Activated CD4-positive, alpha-beta T cell treated with anti-CD3 and anti-CD28 coated beads, Interleukin-2, amount 50 U/mL, for 1 hour (primary cell): ENCODE measurements around the gene BORCS6.
"Not testable (repeated sequence)": the region's sequence is repeated elsewhere in the genome, so short reads cannot be mapped to it uniquely, and the experiment has no call there.

Source experiments
- DNase-seq: peaks from one replicate; pipeline ENCODE4 v3.0.0-alpha.2; 2020

Gene BORCS6

DNA sequence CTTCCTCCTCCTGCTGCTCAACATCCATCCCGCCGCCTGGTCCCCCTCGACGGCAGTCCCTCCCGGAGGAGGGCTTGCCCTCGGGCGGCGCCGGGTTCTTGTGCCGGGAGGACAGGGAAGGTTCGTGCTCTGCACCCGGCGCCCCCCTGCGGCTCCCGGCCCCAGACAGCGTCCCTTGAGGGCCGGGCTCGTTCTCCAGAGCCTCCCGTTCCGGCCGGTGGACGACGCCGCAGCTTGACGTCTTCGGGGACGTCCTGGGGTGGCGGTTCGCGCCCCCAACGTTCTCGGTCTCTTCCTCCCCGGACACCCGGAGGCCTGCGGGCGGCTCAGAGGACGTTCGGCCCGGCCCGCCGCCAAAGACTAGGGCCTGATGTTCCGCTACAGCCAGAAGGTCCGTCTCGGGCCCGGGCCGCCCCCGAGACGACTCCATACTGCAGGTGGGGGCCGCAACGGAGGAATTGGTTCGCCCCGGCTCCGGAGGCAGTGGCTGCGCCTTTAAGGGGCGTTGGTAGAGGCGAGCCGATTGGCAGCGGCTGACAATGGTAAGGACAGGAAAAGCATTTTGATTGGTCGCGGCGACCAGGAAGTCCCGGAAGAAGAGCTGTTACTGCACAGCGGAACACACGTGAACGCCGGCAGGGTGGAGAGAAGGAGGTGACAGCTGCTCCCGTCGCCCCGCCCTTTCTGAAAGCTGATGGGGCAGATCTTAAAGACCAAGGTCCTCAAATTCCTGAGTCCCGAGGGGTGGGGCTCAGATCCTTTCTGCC lies at the start of gene BORCS6:
TSS of gene BORCS6 (minus strand) at position 470 of the 767 bp plus-strand sequence. CDS start at position 430, 40 bp downstream.
- peak; percentile 91 for DNase-seq

DNA sequence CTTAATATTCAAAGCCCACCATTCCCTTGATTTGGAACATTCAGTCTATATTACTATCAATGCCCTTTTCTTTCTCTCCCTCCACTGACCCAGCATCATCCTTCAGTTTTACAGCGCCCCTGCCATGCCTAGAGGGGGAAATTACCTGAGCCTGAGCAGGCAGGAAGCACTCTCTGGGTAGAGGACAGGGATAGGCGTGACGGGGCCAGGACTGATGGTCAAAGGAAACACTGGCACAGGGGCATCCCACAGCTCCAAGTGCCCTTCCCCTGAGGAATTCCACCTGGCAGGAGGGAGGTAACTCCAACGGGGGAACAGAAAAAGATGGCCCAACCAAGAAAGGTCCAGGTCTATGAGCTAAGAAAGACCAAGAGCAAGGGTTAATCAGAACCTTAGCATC lies 47.9 kb upstream of the BORCS6 start:
- DNase-seq = no peak

- no peak for DNase-seq
These were observed 47.2 kb upstream of the BORCS6 start for GRCh38 chr17:8237175-8237574.

DNA sequence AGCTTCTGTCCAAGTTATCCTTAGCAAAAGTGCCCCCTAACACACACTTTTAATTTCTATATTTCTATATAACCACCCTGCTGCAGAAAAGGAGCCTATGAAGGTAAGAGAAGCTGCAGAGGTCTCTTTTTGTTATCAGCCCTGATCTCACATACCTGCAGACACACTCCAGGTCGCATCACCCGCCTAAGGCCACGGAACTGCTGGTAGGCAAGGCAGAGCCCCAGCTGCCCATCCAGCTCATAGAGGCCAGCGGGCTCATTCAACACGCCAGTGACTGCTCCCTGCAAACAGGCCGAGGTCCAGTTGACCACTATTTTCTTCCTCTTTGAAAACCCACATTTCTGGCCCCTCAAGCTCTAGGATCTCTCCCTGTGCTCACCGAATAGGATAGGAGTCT lies 45.7 kb upstream of the BORCS6 start:
- no peak for DNase-seq

- DNase-seq = no peak
These were observed 44.6 kb upstream of the BORCS6 start for GRCh38 chr17:8234361-8235270.

- no peak for DNase-seq
These were observed 41.7 kb upstream of the BORCS6 start for GRCh38 chr17:8231701-8232100.

GRCh38 chr17:8227238-8227581 lies 37.2 kb upstream of the BORCS6 start:
- no peak for DNase-seq

- DNase-seq = no peak
These were observed 36.7 kb upstream of the BORCS6 start for GRCh38 chr17:8226536-8227237.

DNA sequence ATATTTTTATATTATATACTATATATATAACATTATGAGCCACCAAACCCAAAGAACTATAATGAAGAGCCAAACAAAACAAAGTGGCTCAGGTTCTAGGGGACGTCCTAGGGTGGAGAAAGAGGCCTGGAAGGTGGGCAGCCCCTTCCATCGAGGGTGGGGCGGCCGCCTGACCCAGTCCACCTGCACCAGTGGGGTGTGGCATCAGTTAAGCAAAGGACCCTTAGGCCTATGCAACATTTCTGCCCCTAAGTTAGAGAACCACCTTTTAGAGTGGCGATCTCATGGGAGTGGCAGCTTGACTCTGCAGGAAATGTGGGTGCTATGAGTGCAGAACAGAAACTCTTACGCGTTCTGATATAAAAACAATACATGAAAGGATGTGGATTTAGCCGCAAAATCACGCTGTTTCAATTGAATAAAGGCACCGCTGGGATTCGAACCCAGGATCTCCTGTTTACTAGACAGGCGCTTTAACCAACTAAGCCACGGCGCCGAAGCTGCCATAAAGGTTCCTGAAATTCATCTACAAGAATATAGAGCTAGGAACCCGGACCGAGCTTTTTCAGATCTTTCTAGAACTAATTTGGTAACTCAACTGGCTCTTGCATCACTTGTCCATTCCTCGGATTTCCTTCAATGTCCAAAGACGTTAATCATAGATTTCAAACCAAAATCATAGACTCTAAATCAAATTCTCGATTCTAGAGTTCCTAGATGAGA lies 36.0 kb upstream of the BORCS6 start:
- DNase-seq = peak; percentile 67

DNA sequence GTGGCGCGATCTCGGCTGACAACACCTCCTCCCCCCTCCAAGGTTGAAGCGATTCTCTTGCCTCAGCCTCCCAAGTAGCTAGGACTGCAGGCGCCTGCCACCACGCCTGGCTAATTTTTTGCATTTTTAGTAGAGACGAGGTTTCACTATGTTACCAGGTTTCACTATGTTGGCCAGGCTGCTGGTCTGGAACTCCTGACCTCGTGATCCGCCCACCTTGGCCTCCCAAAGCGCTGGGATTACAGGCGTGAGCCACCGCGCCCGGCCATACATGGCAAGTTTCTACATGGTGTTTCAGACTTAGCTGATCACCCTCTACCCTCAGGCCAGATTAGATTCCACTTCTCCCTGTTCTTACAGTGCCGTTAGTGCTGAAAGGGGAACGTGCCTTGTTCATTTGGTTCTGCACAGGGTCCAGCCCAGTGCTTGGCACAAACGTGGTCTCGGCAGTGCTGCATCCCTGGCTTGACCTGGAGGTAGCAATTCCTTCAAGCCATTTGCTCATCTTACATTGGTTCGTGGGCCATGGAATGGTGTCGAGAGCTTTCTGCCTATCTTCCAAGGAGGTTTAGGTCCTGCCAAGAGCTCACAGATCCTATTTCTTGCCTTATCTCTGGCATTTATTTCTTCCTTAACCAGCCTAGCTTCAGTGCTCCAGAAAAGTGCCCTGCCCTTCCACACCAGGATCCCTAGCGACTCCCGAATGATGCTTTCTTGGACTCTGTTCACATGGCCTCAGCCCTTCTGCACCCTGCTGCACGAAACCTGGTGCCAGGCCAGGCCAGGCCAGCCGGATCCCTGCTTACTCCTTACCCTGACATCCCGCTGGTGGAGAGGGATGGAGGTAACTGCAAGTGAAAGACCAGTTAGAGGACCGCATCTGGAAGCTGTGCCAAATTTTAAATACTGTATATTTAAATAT lies 35.2 kb upstream of the BORCS6 start:
- DNase-seq = no peak

GRCh38 chr17:8223356-8224126 lies 33.6 kb upstream of the BORCS6 start:
- DNase-seq = peak; percentile 52

DNA sequence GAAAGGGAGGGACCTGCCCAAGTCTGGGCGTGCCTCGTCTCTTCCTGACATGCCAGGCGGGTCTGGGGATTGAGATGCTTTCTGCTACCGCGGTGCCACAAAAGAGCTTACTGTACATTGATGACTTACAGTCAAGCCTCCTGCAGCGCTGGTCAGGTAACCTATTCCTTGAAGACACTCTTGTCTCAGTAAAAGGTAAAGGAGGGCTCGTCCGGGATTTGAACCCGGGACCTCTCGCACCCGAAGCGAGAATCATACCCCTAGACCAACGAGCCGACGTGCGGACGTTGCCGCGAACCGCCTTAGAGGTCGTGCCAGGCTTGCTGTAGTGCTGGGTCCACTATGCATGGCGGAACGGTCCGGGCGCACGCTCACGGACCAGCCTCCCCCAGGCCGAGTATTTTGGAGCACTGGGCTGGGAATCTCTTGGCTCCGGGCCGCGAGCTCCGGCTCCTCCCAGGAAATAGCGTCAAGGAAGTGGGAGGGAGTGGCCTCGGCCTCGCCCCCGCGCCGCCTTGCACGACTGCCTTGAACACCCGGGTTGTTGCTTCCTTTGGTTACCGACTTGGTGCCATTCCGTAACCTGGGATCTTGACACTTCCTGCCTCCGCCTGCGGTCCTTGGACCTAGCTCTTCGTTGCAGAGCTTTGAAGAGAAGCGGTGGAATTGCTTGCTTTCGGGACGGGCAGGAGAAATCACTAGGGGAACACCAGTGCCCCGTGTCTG lies 32.8 kb upstream of the BORCS6 start:
- DNase-seq = peak; percentile 88

DNA sequence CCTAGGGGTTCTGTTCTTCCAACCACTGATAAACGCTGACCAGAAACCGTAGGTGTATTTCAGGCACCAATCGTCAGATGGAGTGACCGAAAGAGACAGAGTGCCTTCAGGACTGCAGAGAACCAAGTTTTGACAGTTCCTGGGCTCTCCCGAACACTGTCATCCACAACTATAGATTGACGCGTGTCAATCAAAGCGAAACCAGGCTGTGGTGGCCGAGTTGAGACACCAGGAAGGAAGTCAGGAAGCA lies 32.3 kb upstream of the BORCS6 start:
- DNase-seq = no peak

GRCh38 chr17:8221663-8222379 lies 31.8 kb upstream of the BORCS6 start:
- DNase-seq = peak; percentile 90

- peak; percentile 86 for DNase-seq
These were observed 31.0 kb upstream of the BORCS6 start for GRCh38 chr17:8220783-8221662.

DNA sequence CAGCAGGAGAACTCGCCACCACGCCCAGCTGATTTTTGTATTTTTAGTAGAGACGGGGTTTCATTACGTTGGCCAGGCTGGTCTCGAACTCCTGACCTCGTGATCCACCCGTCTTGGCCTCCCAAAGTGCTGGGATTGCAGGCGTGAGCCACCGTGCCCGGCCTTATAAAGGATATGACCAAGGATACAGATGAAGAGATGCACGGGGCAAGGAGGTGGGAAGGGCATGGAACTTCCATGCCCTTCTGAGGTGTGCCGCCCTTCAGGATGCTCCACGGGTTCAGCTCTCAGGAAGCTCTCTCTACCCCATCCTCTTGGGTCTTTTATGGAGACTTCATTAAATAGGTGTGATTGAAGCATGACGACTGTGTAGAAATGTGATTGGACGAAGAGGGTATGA lies 24.0 kb upstream of the BORCS6 start:
- not testable (repeated sequence) for DNase-seq

- DNase-seq = no peak
These were observed 22.6 kb upstream of the BORCS6 start for GRCh38 chr17:8212312-8213180.
